ENCODE measurements around the gene BCL2. TPM values are rescaled to one million over a fixed set of nuclear protein-coding genes. Genes with fewer than 3 reads are reported as not detected.

Gene BCL2
- total and polyA plus RNA-seq, 9 of the 15 experiments (the other 6 are each of a cell fraction or from before 2014, with no cell fraction given), result 0.10 to 1.1 (median 0.65) TPM

DNA sequence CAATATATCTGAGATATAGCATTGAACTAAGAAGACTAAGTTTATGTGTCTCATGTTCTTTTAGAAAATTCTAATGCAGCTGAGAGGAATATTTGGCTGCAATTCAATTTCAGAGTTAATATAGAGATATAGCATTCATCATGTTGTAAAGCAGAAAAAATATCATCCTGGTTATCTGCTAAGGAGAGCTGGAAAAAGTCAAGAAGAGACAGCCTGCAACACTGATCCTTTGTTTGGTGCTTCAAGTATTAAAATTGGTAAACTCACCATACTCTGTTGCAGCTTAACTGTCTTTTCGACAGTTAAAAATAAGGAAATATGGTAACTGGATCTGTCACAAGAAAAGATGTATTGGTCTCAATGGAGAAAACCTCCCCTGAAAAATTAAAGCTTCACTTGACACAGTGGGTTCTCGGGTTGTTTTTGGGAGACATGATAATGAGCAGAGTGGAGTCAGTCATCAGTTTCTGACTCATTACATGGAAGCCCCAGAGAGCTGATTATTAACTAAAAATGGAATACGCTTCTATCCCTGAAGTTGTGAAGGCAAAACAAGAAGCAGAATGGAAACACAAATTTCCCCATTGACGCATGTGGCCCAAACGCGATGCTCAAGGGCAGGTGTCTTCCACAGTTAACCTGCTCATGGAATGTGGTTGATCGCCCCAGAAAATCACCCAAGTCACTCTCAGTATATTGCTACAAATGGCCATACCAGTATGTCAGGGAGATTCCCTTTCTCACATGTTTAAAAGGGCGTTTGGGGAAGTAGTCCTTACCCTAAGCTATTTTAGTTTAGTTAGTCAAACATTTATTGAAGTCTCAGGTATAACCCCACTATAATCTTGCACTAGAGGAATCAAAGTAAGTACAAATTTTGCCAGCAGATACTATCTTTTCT is 8.2 kb downstream of the BCL2 start (continued):
- TF ChIP-seq ZNF512 (tag; IDR thresholded peaks at IDR 0.05), result no peak
- TF ChIP-seq, protein P1, sequence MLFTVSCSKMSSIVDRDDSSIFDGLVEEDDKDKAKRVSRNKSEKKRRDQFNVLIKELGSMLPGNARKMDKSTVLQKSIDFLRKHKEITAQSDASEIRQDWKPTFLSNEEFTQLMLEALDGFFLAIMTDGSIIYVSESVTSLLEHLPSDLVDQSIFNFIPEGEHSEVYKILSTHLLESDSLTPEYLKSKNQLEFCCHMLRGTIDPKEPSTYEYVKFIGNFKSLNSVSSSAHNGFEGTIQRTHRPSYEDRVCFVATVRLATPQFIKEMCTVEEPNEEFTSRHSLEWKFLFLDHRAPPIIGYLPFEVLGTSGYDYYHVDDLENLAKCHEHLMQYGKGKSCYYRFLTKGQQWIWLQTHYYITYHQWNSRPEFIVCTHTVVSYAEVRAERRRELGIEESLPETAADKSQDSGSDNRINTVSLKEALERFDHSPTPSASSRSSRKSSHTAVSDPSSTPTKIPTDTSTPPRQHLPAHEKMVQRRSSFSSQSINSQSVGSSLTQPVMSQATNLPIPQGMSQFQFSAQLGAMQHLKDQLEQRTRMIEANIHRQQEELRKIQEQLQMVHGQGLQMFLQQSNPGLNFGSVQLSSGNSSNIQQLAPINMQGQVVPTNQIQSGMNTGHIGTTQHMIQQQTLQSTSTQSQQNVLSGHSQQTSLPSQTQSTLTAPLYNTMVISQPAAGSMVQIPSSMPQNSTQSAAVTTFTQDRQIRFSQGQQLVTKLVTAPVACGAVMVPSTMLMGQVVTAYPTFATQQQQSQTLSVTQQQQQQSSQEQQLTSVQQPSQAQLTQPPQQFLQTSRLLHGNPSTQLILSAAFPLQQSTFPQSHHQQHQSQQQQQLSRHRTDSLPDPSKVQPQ (CRISPR knock-in tag; IDR thresholded peaks at IDR 0.05; ENCODE audit: borderline replicate concordance), result no peak
- TF ChIP-seq HNRNPLL (IDR thresholded peaks at IDR 0.05; ENCODE audit: low read depth, low read length, poor library complexity, severe bottlenecking), result no peak
- no peak for TF ChIP-seq KLF10 (CRISPR knock-in tag; IDR thresholded peaks at IDR 0.05)
- no peak for TF ChIP-seq ZBTB40 (IDR thresholded peaks at IDR 0.05)
- no peak for TF ChIP-seq ZBTB40 (CRISPR knock-in tag; IDR thresholded peaks at IDR 0.05)
- TF ChIP-seq, protein P2, sequence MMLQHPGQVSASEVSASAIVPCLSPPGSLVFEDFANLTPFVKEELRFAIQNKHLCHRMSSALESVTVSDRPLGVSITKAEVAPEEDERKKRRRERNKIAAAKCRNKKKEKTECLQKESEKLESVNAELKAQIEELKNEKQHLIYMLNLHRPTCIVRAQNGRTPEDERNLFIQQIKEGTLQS (IDR thresholded peaks at IDR 0.05), result no peak
- TF ChIP-seq, protein P2 (CRISPR knock-in tag; conservative IDR thresholded peaks at IDR 0.05), result no peak
- no peak for TF ChIP-seq PKNOX1 (IDR thresholded peaks at IDR 0.05)
- TF ChIP-seq RBM39 (optimal IDR thresholded peaks at IDR 0.05; ENCODE audit: low read depth, low read length), result no peak

Data from K562 (cell line).